ENCODE data around the gene COL7A1. TPM values are rescaled to one million over a fixed set of nuclear protein-coding genes. Genes with fewer than 3 reads are reported as not detected.

The COL7A1 gene
- total RNA-seq, 1 experiment from 2014 or later = 91.2 TPM

DNA sequence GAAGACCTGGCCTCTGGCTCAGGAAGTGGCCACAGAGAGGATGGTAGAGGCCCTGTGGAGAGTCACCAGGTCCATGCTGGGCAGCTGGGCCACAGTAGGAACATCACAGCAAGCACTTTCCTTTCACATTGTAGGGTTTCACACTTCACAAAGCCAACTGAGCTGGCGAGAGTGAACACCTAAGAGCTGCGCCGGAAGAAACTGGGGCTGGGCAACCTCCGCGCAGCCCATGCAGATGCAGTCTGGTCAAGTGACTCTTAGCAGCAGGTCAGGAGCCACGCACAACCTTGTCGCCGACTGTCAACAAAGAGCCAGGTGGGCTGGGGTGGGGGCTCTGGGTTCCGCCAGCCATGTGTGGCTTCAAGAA, 75.9 kb downstream of the COL7A1 start:
- no peak for DNase-seq
- TF ChIP-seq, protein P1, sequence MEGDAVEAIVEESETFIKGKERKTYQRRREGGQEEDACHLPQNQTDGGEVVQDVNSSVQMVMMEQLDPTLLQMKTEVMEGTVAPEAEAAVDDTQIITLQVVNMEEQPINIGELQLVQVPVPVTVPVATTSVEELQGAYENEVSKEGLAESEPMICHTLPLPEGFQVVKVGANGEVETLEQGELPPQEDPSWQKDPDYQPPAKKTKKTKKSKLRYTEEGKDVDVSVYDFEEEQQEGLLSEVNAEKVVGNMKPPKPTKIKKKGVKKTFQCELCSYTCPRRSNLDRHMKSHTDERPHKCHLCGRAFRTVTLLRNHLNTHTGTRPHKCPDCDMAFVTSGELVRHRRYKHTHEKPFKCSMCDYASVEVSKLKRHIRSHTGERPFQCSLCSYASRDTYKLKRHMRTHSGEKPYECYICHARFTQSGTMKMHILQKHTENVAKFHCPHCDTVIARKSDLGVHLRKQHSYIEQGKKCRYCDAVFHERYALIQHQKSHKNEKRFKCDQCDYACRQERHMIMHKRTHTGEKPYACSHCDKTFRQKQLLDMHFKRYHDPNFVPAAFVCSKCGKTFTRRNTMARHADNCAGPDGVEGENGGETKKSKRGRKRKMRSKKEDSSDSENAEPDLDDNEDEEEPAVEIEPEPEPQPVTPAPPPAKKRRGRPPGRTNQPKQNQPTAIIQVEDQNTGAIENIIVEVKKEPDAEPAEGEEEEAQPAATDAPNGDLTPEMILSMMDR (conservative IDR thresholded peaks at IDR 0.05) = no peak
- no peak for TF ChIP-seq EZH2 (IDR thresholded peaks at IDR 0.05; ENCODE audit: low read depth)
- H4K20me1 ChIP-seq (ENCODE audit: insufficient read depth) = no peaks in the 10 kb centered on the region
- no peaks in the 10 kb centered on the region for H3K36me3 ChIP-seq (ENCODE audit: low read depth)
- H3F3A ChIP-seq (ENCODE audit: insufficient read depth, low read depth) = peaks cover 7% of the 10 kb centered on the region; the same call in 1 of the 2 replicates
- CTCF ChIA-PET = no interaction called here
- H2AFZ ChIP-seq = no peak overlapping the region
- POLR2A ChIA-PET (ENCODE audit: unreplicated experiment) = no interaction called here
- H3K27ac ChIP-seq = no peak overlapping the region
- no peaks in the 10 kb centered on the region for H3K79me2 ChIP-seq (ENCODE audit: low read depth)
- H3K27me3 ChIP-seq (ENCODE audit: insufficient read depth, low read depth) = no peaks in the 10 kb centered on the region
- no peaks in the 10 kb centered on the region for H3K9me2 ChIP-seq (ENCODE audit: insufficient read depth)
- no TSS peak for BruUV-seq (replicated peaks)
- H3K4me3 ChIP-seq = no peak overlapping the region
- peaks cover 8% of the 10 kb centered on the region for H3K4me1 ChIP-seq (replicated peaks; ENCODE audit: insufficient read depth)
- H3K4me2 ChIP-seq = no peak overlapping the region
- intact Hi-C loops (cut with micrococcal nuclease; ENCODE audit: unreplicated experiment) = no loop called here
- H3K9me3 ChIP-seq (ENCODE audit: insufficient read depth, low read depth) = no peaks in the 10 kb centered on the region

DNA sequence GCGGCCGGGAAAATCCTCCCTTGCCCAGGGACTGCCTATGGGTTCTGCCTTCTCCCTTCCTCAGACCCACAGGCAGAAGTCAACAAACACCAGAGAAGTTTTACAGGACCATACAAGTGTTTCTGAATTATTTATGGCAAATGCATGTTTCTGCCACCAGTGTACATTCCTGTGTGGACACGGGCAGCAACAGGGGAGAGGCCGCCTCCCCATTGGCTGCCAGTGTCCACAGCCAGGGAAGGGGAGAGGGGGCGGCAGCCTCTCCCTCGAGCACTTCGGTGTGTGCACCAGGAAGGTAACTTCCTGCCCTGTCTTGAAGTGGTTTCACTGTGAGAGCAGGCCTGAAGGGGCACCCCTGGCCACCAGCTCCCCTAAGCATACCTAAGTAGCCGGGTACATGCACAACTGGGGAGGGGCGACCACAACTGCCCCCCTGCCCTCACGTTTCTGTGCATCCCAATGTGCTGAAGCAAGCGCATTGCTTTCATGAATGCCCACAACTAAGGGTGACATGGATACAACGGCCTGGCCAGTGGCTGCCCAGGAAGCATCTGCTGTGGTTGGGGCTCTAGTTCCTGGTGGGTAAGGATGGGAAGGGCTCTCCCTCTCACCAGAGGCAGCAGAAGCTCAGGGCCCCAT, 76.4 kb downstream of the COL7A1 start:
- Histone ChIP-seq H3K9me2 (ENCODE audit: insufficient read depth) (no peaks in the 10 kb centered on the region), H3K27ac (no peak overlapping the region), H3K27me3 (ENCODE audit: insufficient read depth, low read depth) (no peaks in the 10 kb centered on the region), H2AFZ (no peak overlapping the region), H3K4me1 (replicated peaks; ENCODE audit: insufficient read depth) (peaks cover 12% of the 10 kb centered on the region), H3K4me2 (no peak overlapping the region), H3F3A (ENCODE audit: insufficient read depth, low read depth) (peaks cover 12% of the 10 kb centered on the region; the same call in 1 of the 2 replicates), H4K20me1 (ENCODE audit: insufficient read depth) (no peaks in the 10 kb centered on the region), H3K79me2 (ENCODE audit: low read depth) (no peaks in the 10 kb centered on the region), H3K9me3 (ENCODE audit: insufficient read depth, low read depth) (no peaks in the 10 kb centered on the region), H3K36me3 (ENCODE audit: low read depth) (no peaks in the 10 kb centered on the region), H3K4me3 (no peak overlapping the region)
- BruUV-seq (replicated peaks) = no TSS peak
- DNase-seq = no peak
- intact Hi-C loops (cut with micrococcal nuclease; ENCODE audit: unreplicated experiment) = no loop called here
- TF ChIP-seq, protein P1 (conservative IDR thresholded peaks at IDR 0.05) = no peak
- TF ChIP-seq EZH2 (IDR thresholded peaks at IDR 0.05; ENCODE audit: low read depth) = no peak
- POLR2A ChIA-PET (ENCODE audit: unreplicated experiment) = no interaction called here
- CTCF ChIA-PET = no interaction called here

DNA sequence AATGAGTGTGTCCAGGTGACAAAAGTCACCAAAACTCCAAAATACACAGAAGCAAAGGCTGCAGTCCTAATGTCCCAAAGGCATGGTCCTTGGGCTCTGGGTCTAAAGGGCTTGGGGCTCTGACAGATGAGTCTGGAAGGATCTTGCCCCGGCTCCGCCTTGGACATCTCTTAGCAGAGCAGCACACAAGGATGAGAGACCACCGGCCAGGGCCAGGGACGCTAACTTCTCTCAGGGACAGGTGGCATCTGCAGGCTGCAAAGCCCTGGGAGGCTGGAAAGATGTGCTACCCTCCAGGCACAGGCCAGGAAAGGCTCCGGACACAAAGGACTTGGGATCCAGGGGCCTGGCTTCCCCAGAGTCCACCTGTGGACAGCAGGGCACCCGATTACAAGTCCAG, 77.1 kb downstream of the COL7A1 start:
- Histone ChIP-seq H3K4me1 (replicated peaks; ENCODE audit: insufficient read depth) (peaks cover 12% of the 10 kb centered on the region), H3K36me3 (ENCODE audit: low read depth) (no peaks in the 10 kb centered on the region), H2AFZ (no peak overlapping the region), H3K9me2 (ENCODE audit: insufficient read depth) (no peaks in the 10 kb centered on the region), H3F3A (ENCODE audit: insufficient read depth, low read depth) (peaks cover 14% of the 10 kb centered on the region; the same call in 1 of the 2 replicates), H3K27me3 (ENCODE audit: insufficient read depth, low read depth) (no peaks in the 10 kb centered on the region), H3K79me2 (ENCODE audit: low read depth) (no peaks in the 10 kb centered on the region), H3K4me2 (no peak overlapping the region), H3K4me3 (no peak overlapping the region), H3K27ac (no peak overlapping the region), H4K20me1 (ENCODE audit: insufficient read depth) (no peaks in the 10 kb centered on the region), H3K9me3 (ENCODE audit: insufficient read depth, low read depth) (no peaks in the 10 kb centered on the region)
- no TSS peak for BruUV-seq (replicated peaks)
- no peak for TF ChIP-seq EZH2 (IDR thresholded peaks at IDR 0.05; ENCODE audit: low read depth)
- TF ChIP-seq, protein P1 (conservative IDR thresholded peaks at IDR 0.05) = no peak
- intact Hi-C loops (cut with micrococcal nuclease; ENCODE audit: unreplicated experiment) = no loop called here
- DNase-seq = no peak
- ChIA-PET CTCF (no interaction called here), POLR2A (ENCODE audit: unreplicated experiment) (no interaction called here)
